GM12892 (cell line): ENCODE data around the gene UBASH3A.

Source experiments
- DNase-seq: peaks from one replicate; pipeline ENCODE4 v3.0.0; 2011; ENCODE audit not compliant: insufficient read length
- FAIRE-seq: peaks from 2 replicates; lab custom pipeline; 2011; peaks lifted over from hg19 to GRCh38; lab: Jason Lieb, UNC
- POLR2A ChIP-seq: IDR thresholded peaks from 2 replicates; pipeline ENCODE4 v1.6.1; 2011; ENCODE audit warnings: low read depth, low read length, control low read depth
- POLR2AphosphoS5 ChIP-seq: IDR thresholded peaks from 2 replicates; pipeline ENCODE4 v1.6.1; 2011; ENCODE audit warnings: low read depth, low read length, control low read depth
- TAF1 ChIP-seq: IDR thresholded peaks from 2 replicates; pipeline ENCODE4 v1.6.1; 2011; ENCODE audit warnings: low read depth, mild to moderate bottlenecking, control low read depth, low read length, borderline replicate concordance

UBASH3A gene

GRCh38 chr21:42471716-42472330 is 68.1 kb downstream of the UBASH3A start:
- TF ChIP-seq POLR2A (no peak), TAF1 (no peak), POLR2AphosphoS5 (no peak)
- FAIRE-seq (peak; percentile 40), DNase-seq (no peak)

- DNase-seq (no peak), FAIRE-seq (no peak)
- TF ChIP-seq TAF1 (no peak), POLR2A (no peak)
Measured at GRCh38 chr21:42472521-42472920, 68.8 kb downstream of the UBASH3A start.

- FAIRE-seq: no peak
- no peak for DNase-seq
- TF ChIP-seq TAF1: no peak
- TF ChIP-seq POLR2AphosphoS5: no peak
- TF ChIP-seq POLR2A: no peak
Measured at GRCh38 chr21:42473498-42474042, 69.9 kb downstream of the UBASH3A start.

- TF ChIP-seq TAF1: no peak
- no peak for TF ChIP-seq POLR2A
- TF ChIP-seq POLR2AphosphoS5: no peak
- FAIRE-seq (peak; percentile 82), DNase-seq (no peak)
Measured at GRCh38 chr21:42474043-42474831, 70.5 kb downstream of the UBASH3A start.

- TF ChIP-seq POLR2A: no peak
- TF ChIP-seq TAF1: no peak
- no peak for TF ChIP-seq POLR2AphosphoS5
- DNase-seq: no peak
- FAIRE-seq: no peak
Measured at GRCh38 chr21:42475036-42475435, 71.3 kb downstream of the UBASH3A start.

GRCh38 chr21:42475526-42476387 is 72.1 kb downstream of the UBASH3A start:
- FAIRE-seq: no peak
- DNase-seq: no peak
- TF ChIP-seq POLR2AphosphoS5 (no peak), TAF1 (no peak), POLR2A (no peak)

- TF ChIP-seq POLR2A (no peak), TAF1 (no peak)
- DNase-seq: no peak
- FAIRE-seq: peak; percentile 67
Measured at GRCh38 chr21:42476388-42477331, 73.0 kb downstream of the UBASH3A start.

- DNase-seq: no peak
- TF ChIP-seq POLR2AphosphoS5: no peak
- no peak for TF ChIP-seq TAF1
- TF ChIP-seq POLR2A: no peak
- FAIRE-seq: peak; percentile 44
Measured at GRCh38 chr21:42478504-42478903, 74.8 kb downstream of the UBASH3A start.

- FAIRE-seq (no peak), DNase-seq (no peak)
- TF ChIP-seq POLR2AphosphoS5: no peak
- no peak for TF ChIP-seq POLR2A
- TF ChIP-seq TAF1: no peak
Measured at GRCh38 chr21:42479582-42479981, 75.9 kb downstream of the UBASH3A start.

- FAIRE-seq (no peak), DNase-seq (no peak)
- TF ChIP-seq POLR2A (no peak), POLR2AphosphoS5 (no peak), TAF1 (no peak)
Measured at GRCh38 chr21:42480736-42481135, 77.0 kb downstream of the UBASH3A start.

- no peak for TF ChIP-seq POLR2AphosphoS5
- TF ChIP-seq TAF1: no peak
- no peak for TF ChIP-seq POLR2A
- FAIRE-seq: no peak
Measured at GRCh38 chr21:42481169-42481568, 77.5 kb downstream of the UBASH3A start.

More at GRCh38 chr21:42481169-42481568, 77.5 kb downstream of the UBASH3A start:
- DNase-seq: no peak
